RWPE2 (cell line): ENCODE data around the gene SLBP.

Experiments
- ATAC-seq: fragments of 200-7000 bp; cut with Tn5 transposase; 3 replicates; pipeline ENCODE4 v1.9.1; 2021; ENCODE audit warnings: low read depth
- DNase-seq: peaks from one replicate; pipeline ENCODE4 v3.0.0-alpha.2; 2020; ENCODE audit warnings: low spot score
- H3K27ac ChIP-seq: fragments of 450-650 bp; 2 replicates; pipeline ENCODE4 v1.5.1; 2017; ENCODE audit warnings: mild to moderate bottlenecking; ENCODE audit not compliant: poor library complexity, severe bottlenecking
- H3K27me3 ChIP-seq: fragments of 250-450 bp; sonication (Bioruptor Pico); 2 replicates; pipeline ENCODE4 v1.5.1; 2021; ENCODE audit warnings: mild to moderate bottlenecking, moderate library complexity; ENCODE audit not compliant: insufficient read depth, poor library complexity, severe bottlenecking
- H3K36me3 ChIP-seq: fragments of 250-450 bp; sonication (Bioruptor Pico); 2 replicates; pipeline ENCODE4 v1.5.1; 2020; ENCODE audit warnings: low read depth, mild to moderate bottlenecking, moderate library complexity
- H3K4me1 ChIP-seq: fragments of 250-450 bp; sonication (Bioruptor Pico); 2 replicates; pipeline ENCODE4 v1.5.1; 2021; ENCODE audit warnings: mild to moderate bottlenecking, moderate library complexity; ENCODE audit not compliant: insufficient read depth, poor library complexity, severe bottlenecking
- H3K4me3 ChIP-seq: fragments of 250-450 bp; sonication (Bioruptor Pico); 2 replicates; pipeline ENCODE4 v1.5.1; 2021; ENCODE audit warnings: mild to moderate bottlenecking, moderate library complexity; ENCODE audit not compliant: severe bottlenecking
- H3K9me3 ChIP-seq: fragments of 250-450 bp; sonication (Bioruptor Pico); 2 replicates; pipeline ENCODE4 v1.5.1; 2021; ENCODE audit warnings: mild to moderate bottlenecking, moderate library complexity; ENCODE audit not compliant: severe bottlenecking
- TF ChIP-seq, protein P1 (sequence below): fragments of 450-650 bp; IDR thresholded peaks from one replicate; pipeline ENCODE4 v1.5.1; 2017; ENCODE audit warnings: mild to moderate bottlenecking, moderate library complexity; ENCODE audit not compliant: poor library complexity, severe bottlenecking

The SLBP gene

DNA sequence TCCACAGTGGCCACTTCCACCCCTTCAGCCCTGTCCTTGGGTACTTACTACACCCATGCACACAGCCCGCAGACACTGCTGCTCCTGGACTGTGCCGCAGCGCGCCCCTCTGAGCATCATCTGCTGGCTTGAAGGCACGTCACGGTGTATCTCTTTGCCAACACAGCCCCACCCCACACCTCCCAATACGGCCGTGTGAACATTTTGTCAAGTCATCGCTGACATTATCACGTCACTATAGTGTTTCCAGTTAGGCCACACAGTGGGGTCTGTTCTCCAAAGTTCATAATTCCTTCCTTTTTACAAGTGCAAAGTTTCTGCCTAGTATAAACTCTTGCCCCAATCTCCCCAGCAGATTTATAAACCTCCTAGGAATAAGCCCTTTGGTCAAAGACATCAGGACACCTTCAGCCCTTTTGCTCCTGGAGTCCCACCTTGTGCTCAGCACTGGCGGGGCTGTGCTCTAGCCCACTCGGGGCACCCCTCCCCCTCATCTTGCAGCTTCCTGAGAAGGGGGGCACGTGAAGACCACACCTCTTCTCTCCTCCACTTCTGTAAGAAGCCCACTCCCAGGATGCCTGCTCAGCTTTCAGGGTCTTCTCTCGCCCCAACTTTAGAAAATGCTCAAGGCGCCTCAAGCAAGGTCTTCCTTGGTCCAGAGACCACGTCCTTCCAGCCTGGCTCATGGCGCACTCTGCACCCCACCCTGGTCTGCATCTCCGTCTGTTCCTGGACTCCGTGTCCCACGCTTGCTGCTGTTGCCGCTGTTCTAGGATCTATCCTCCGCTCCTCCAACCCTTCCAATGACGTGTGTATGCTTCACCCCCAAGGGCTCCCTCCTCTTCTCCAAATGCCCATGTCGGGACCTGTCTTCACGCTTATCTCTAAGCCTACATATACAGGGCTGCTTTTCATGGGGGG lies 35.3 kb downstream of the SLBP start:
- Histone ChIP-seq H3K4me1 (no peaks in the 10 kb centered on the region), H3K4me3 (no peak overlapping the region), H3K9me3 (no peaks in the 10 kb centered on the region), H3K27me3 (no peaks in the 10 kb centered on the region), H3K27ac (no peak overlapping the region), H3K36me3 (no peaks in the 10 kb centered on the region)
- TF ChIP-seq, protein P1, sequence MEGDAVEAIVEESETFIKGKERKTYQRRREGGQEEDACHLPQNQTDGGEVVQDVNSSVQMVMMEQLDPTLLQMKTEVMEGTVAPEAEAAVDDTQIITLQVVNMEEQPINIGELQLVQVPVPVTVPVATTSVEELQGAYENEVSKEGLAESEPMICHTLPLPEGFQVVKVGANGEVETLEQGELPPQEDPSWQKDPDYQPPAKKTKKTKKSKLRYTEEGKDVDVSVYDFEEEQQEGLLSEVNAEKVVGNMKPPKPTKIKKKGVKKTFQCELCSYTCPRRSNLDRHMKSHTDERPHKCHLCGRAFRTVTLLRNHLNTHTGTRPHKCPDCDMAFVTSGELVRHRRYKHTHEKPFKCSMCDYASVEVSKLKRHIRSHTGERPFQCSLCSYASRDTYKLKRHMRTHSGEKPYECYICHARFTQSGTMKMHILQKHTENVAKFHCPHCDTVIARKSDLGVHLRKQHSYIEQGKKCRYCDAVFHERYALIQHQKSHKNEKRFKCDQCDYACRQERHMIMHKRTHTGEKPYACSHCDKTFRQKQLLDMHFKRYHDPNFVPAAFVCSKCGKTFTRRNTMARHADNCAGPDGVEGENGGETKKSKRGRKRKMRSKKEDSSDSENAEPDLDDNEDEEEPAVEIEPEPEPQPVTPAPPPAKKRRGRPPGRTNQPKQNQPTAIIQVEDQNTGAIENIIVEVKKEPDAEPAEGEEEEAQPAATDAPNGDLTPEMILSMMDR: no peak
- no peak; the same call in 2 of the 3 replicates for ATAC-seq
- no peak for DNase-seq

DNA sequence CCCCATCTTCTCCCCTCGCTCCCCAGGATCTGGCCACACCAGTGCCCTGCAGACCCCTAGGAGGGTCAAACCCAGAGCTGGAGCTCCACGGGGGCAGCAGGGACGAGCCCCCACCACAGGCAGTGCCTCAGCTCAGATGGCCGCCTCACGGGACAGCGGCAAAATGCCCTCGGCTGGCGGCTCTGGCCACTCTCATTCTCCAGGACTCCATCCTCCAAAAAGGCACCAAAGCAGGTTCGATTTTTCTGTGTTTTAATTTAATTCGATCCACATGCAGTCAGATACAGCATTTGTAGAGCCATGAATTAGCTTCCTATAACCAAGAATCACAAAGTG lies 36.3 kb downstream of the SLBP start:
- DNase-seq (no peak), ATAC-seq (no peak)
- TF ChIP-seq, protein P1: no peak
- no peak overlapping the region for H3K4me3 ChIP-seq
- no peaks in the 10 kb centered on the region for H3K27me3 ChIP-seq
- H3K27ac ChIP-seq: no peak overlapping the region
- H3K9me3 ChIP-seq: no peaks in the 10 kb centered on the region
- H3K36me3 ChIP-seq: no peaks in the 10 kb centered on the region
- no peaks in the 10 kb centered on the region for H3K4me1 ChIP-seq

DNA sequence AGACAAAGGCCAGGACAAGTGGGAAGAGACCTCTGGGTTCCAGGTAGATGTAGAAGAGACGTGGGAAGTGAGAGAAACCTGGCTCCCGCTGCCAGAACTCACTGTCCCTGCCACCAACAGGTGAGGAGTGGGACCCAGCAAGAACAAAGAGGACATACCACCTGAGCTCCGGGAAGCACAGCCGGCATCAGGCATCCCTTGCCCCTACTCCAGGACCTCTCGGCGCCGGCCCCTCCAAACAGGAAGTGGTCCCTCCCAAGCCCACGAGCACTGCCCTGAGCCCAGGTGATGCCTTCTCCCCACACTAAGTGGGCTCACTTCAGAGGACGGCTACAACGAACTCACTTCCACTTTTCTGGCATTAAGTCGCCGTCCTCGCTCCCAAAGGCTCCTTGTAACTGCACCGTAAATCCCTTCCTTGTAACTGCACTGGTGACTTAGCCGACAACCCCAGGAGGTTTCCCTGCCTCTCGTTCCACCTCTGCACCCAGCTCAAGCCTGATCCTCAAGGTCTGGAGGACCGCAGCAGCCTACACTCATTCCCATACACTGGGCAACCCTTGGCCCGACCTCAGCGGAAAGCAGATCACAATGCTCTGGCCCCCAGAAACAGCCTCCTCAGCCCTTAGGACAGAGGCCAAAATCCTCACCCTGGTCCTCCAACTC lies 36.9 kb downstream of the SLBP start:
- TF ChIP-seq, protein P1: no peak
- DNase-seq: no peak
- ATAC-seq: no peak
- Histone ChIP-seq H3K4me3 (no peak overlapping the region), H3K4me1 (no peaks in the 10 kb centered on the region), H3K36me3 (no peaks in the 10 kb centered on the region), H3K27me3 (no peaks in the 10 kb centered on the region), H3K9me3 (no peaks in the 10 kb centered on the region), H3K27ac (no peak overlapping the region)

DNA sequence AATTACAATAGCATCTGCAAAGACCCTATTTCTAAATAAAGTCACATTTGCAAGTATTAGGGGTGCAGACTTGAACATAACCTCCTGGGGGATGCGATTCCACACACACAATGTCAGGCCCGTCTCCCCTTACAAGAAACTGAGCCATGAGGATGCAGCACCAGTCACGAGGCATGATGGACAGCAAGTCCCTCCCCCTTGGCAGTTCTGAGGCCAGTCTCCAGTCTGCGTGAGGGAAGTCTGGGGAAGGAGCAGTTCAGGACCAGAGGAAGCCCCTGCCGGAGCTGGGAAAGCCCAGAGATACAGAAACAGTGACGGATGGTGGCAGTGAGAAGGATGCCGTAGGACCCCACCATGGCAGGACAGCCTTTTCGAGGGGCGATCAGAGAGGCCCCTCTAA lies 37.4 kb downstream of the SLBP start:
- ATAC-seq (no peak), DNase-seq (no peak)
- H3K27ac ChIP-seq: no peak overlapping the region

More for the DNA sequence above, 37.4 kb downstream of the SLBP start:
- Histone ChIP-seq H3K9me3 (no peaks in the 10 kb centered on the region), H3K36me3 (no peaks in the 10 kb centered on the region), H3K27me3 (no peaks in the 10 kb centered on the region), H3K4me1 (no peaks in the 10 kb centered on the region), H3K4me3 (no peak overlapping the region)
- TF ChIP-seq, protein P1: no peak
